ENCODE results near the gene IGF2BP2.

Gene IGF2BP2

GRCh38 chr3:185721970-185722369 is 102.9 kb downstream of the IGF2BP2 start:
- no peak for DNase-seq (ENCODE audit: extremely low read depth, low read depth)
- H3K4me3 ChIP-seq (replicated peaks; ENCODE audit: low read depth, low read length): no peak overlapping the region
- no peak for TF ChIP-seq CTCF (IDR thresholded peaks at IDR 0.05; ENCODE audit: low read depth, low read length, missing control alignments)

GRCh38 chr3:185720326-185720725 is 104.5 kb downstream of the IGF2BP2 start:
- no peak for DNase-seq (ENCODE audit: extremely low read depth, low read depth)
- no peak for TF ChIP-seq CTCF (IDR thresholded peaks at IDR 0.05; ENCODE audit: low read depth, low read length, missing control alignments)
- no peak overlapping the region for H3K4me3 ChIP-seq (replicated peaks; ENCODE audit: low read depth, low read length)

- no peak for DNase-seq (ENCODE audit: extremely low read depth, low read depth)
- no peak for TF ChIP-seq CTCF (IDR thresholded peaks at IDR 0.05; ENCODE audit: low read depth, low read length, missing control alignments)
- H3K4me3 ChIP-seq (replicated peaks; ENCODE audit: low read depth, low read length): no peak overlapping the region
Observed at GRCh38 chr3:185718736-185719593, 105.9 kb downstream of the IGF2BP2 start.

GRCh38 chr3:185717627-185718402 is 107.0 kb downstream of the IGF2BP2 start:
- no peak for TF ChIP-seq CTCF (IDR thresholded peaks at IDR 0.05; ENCODE audit: low read depth, low read length, missing control alignments)
- no peak overlapping the region for H3K4me3 ChIP-seq (replicated peaks; ENCODE audit: low read depth, low read length)
- no peak for DNase-seq (ENCODE audit: extremely low read depth, low read depth)

- no peak for DNase-seq (ENCODE audit: extremely low read depth, low read depth)
- TF ChIP-seq CTCF (IDR thresholded peaks at IDR 0.05; ENCODE audit: low read depth, low read length, missing control alignments): no peak
- no peak overlapping the region for H3K4me3 ChIP-seq (replicated peaks; ENCODE audit: low read depth, low read length)
Observed at GRCh38 chr3:185717121-185717520, 107.7 kb downstream of the IGF2BP2 start.

- H3K4me3 ChIP-seq (replicated peaks; ENCODE audit: low read depth, low read length): no peak overlapping the region
- TF ChIP-seq CTCF (IDR thresholded peaks at IDR 0.05; ENCODE audit: low read depth, low read length, missing control alignments): no peak
- DNase-seq (ENCODE audit: extremely low read depth, low read depth): no peak
Observed at GRCh38 chr3:185716436-185717108, 108.3 kb downstream of the IGF2BP2 start.
